Loucy (cell line): ENCODE measurements around the gene FANCB.

Source experiments
- H2AFZ ChIP-seq: fragments of 200-600 bp; sonication (generic); 2 replicates; pipeline ENCODE4 v1.6.0; 2016; ENCODE audit warnings: antibody characterized with exemption, mild to moderate bottlenecking, low read length, moderate library complexity
- H3F3A ChIP-seq: fragments of 200-600 bp; 2 replicates; pipeline ENCODE4 v1.6.0; 2016; ENCODE audit warnings: antibody characterized with exemption, low read depth, mild to moderate bottlenecking
- H3K27me3 ChIP-seq: fragments of 200-600 bp; sonication (generic); 2 replicates; pipeline ENCODE4 v1.6.1; 2014; ENCODE audit warnings: low read length, mild to moderate bottlenecking; ENCODE audit not compliant: insufficient read depth, poor library complexity, severe bottlenecking
- H3K36me3 ChIP-seq: fragments of 200-600 bp; sonication (generic); 2 replicates; pipeline ENCODE4 v1.6.1; 2016; ENCODE audit warnings: low read length; ENCODE audit not compliant: insufficient read depth
- H3K4me1 ChIP-seq: fragments of 200-600 bp; sonication (generic); 2 replicates; pipeline ENCODE4 v1.5.1; 2014; ENCODE audit warnings: low read length, mild to moderate bottlenecking; ENCODE audit not compliant: insufficient read depth, poor library complexity, severe bottlenecking
- H3K4me2 ChIP-seq: fragments of 200-600 bp; sonication (generic); 2 replicates; pipeline ENCODE4 v1.6.0; 2014; ENCODE audit warnings: antibody characterized with exemption, low read length, low read depth, mild to moderate bottlenecking; ENCODE audit not compliant: poor library complexity, severe bottlenecking
- H3K4me3 ChIP-seq: fragments of 200-600 bp; sonication (generic); 2 replicates; pipeline ENCODE4 v1.5.1; 2014; ENCODE audit warnings: low read length, mild to moderate bottlenecking, mixed read lengths; ENCODE audit not compliant: poor library complexity, severe bottlenecking
- H3K79me2 ChIP-seq: fragments of 200-600 bp; sonication (generic); 2 replicates; pipeline ENCODE4 v1.6.1; 2014; ENCODE audit warnings: low read length; ENCODE audit not compliant: insufficient read depth
- H3K9ac ChIP-seq: fragments of 200-600 bp; sonication (generic); 2 replicates; pipeline ENCODE4 v1.6.0; 2014; ENCODE audit warnings: mild to moderate bottlenecking, low read depth, low read length, moderate library complexity; ENCODE audit not compliant: poor library complexity, severe bottlenecking
- H3K9me2 ChIP-seq: fragments of 200-600 bp; sonication (generic); replicated peaks from 2 replicates; pipeline ENCODE4 v1.6.1; 2016; ENCODE audit warnings: low read depth, low read length, mixed read lengths
- H3K9me3 ChIP-seq: fragments of 200-600 bp; sonication (generic); 2 replicates; pipeline ENCODE4 v1.6.1; 2014; ENCODE audit warnings: mild to moderate bottlenecking, antibody characterized with exemption, low read length, low read depth; ENCODE audit not compliant: insufficient read depth
- H4K20me1 ChIP-seq: fragments of 200-600 bp; sonication (generic); 2 replicates; pipeline ENCODE4 v1.6.0; 2014; ENCODE audit warnings: antibody characterized with exemption, low read length, mild to moderate bottlenecking; ENCODE audit not compliant: insufficient read depth, poor library complexity, severe bottlenecking
- CTCF ChIP-seq: fragments of 200-600 bp; sonication (generic); conservative IDR thresholded peaks from 2 replicates; pipeline ENCODE4 v1.5.1; 2014; ENCODE audit warnings: mild to moderate bottlenecking, antibody characterized with exemption, low read length
- EZH2phosphoT487 ChIP-seq: fragments of 200-600 bp; IDR thresholded peaks from 2 replicates; pipeline ENCODE4 v1.6.1; 2018; ENCODE audit warnings: antibody characterized with exemption, mild to moderate bottlenecking, moderate library complexity, borderline replicate concordance

The FANCB gene

GRCh38 chrX:14886252-14886651 is 13.4 kb upstream of the FANCB start:
- H3K9me2 ChIP-seq, result no peaks in the 10 kb centered on the region
- H3K27me3 ChIP-seq, result no peaks in the 10 kb centered on the region
- H3K4me1 ChIP-seq, result no peaks in the 10 kb centered on the region
- no peak overlapping the region for H3K9ac ChIP-seq
- no peaks in the 10 kb centered on the region for H3K9me3 ChIP-seq
- no peaks in the 10 kb centered on the region for H4K20me1 ChIP-seq
- TF ChIP-seq CTCF, result no peak
- TF ChIP-seq EZH2phosphoT487, result no peak
- no peaks in the 10 kb centered on the region for H3F3A ChIP-seq
- H3K79me2 ChIP-seq, result no peaks in the 10 kb centered on the region
- no peaks in the 10 kb centered on the region for H3K36me3 ChIP-seq
- H3K4me2 ChIP-seq, result no peak overlapping the region
- no peak overlapping the region for H3K4me3 ChIP-seq
- H2AFZ ChIP-seq, result no peak overlapping the region

GRCh38 chrX:14884714-14885113 is 11.8 kb upstream of the FANCB start:
- H3K27me3 ChIP-seq, result no peaks in the 10 kb centered on the region

GRCh38 chrX:14883826-14884225 is 11.0 kb upstream of the FANCB start:
- Histone ChIP-seq H3K4me3 (no peak overlapping the region), H3K36me3 (no peaks in the 10 kb centered on the region), H3K79me2 (0 out of 2 replicates have a peak, but pooled peaks cover under 1% of the 10 kb centered on the region), H3K4me2 (no peak overlapping the region), H3K9me2 (no peaks in the 10 kb centered on the region), H3K9me3 (no peaks in the 10 kb centered on the region), H3F3A (no peaks in the 10 kb centered on the region), H3K4me1 (peaks cover 9% of the 10 kb centered on the region), H2AFZ (no peak overlapping the region), H4K20me1 (no peaks in the 10 kb centered on the region), H3K27me3 (no peaks in the 10 kb centered on the region), H3K9ac (no peak overlapping the region)
- TF ChIP-seq CTCF, result no peak
- no peak for TF ChIP-seq EZH2phosphoT487

More at GRCh38 chrX:14884714-14885113, 11.8 kb upstream of the FANCB start:
- Histone ChIP-seq H2AFZ (no peak overlapping the region), H4K20me1 (no peaks in the 10 kb centered on the region), H3K4me1 (peaks cover 3% of the 10 kb centered on the region), H3K79me2 (no peaks in the 10 kb centered on the region), H3K4me3 (no peak overlapping the region), H3F3A (no peaks in the 10 kb centered on the region), H3K9ac (no peak overlapping the region), H3K9me2 (no peaks in the 10 kb centered on the region), H3K9me3 (no peaks in the 10 kb centered on the region), H3K4me2 (no peak overlapping the region), H3K36me3 (no peaks in the 10 kb centered on the region)
- TF ChIP-seq EZH2phosphoT487 (no peak), CTCF (no peak)
